Activated CD4-positive, alpha-beta T cell treated with anti-CD3 and anti-CD28 coated beads, Interleukin-2, amount 10 ng/mL, durations not matched to agents 7 days and 5 days (primary cell): ENCODE data around the gene SORCS2. TPM values are rescaled to one million over a fixed set of nuclear protein-coding genes. Genes with fewer than 3 reads are reported as not detected.

ENCODE experiments used
- CTCF ChIA-PET: fragments of 350-600 bp; sonication (Branson Sonifier 250); formaldehyde crosslinking; loops from one replicate; lab custom pipeline; 2021; ENCODE audit warnings: antibody characterized with exemption; lab: Charles Lee
- POLR2A ChIA-PET: fragments of 350-600 bp; sonication (Branson Sonifier 250); formaldehyde crosslinking; loops from one replicate; lab custom pipeline; 2021; ENCODE audit warnings: antibody characterized with exemption; lab: Charles Lee
- DNase-seq: peaks from one replicate; pipeline ENCODE4 v3.0.0-alpha.2; 2020
- H3K27ac Mint-ChIP-seq: one replicate; pipeline ENCODE4 v1.8.0; 2021; ENCODE audit warnings: mild to moderate bottlenecking, moderate library complexity, mixed read lengths
- H3K27me3 Mint-ChIP-seq: one replicate; pipeline ENCODE4 v1.8.0; 2021; ENCODE audit warnings: mixed read lengths
- H3K36me3 Mint-ChIP-seq: one replicate; pipeline ENCODE4 v1.8.0; 2021; ENCODE audit warnings: low read depth, mixed read lengths
- H3K4me1 Mint-ChIP-seq: one replicate; pipeline ENCODE4 v1.8.0; 2021; ENCODE audit warnings: mixed read lengths
- H3K4me3 Mint-ChIP-seq: one replicate; pipeline ENCODE4 v1.8.0; 2021; ENCODE audit warnings: mild to moderate bottlenecking, moderate library complexity, mixed read lengths
- H3K9me3 Mint-ChIP-seq: one replicate; pipeline ENCODE4 v1.8.0; 2021; ENCODE audit warnings: mixed read lengths
- total RNA-seq, 2 experiments: library from RNA; stranded (reverse); gene quantifications; one replicate each; pipeline ENCODE4 v1.2.3, GENCODE V29; 2021

SORCS2 gene
- total RNA-seq, 2 experiments from 2014 or later = not detected

DNA sequence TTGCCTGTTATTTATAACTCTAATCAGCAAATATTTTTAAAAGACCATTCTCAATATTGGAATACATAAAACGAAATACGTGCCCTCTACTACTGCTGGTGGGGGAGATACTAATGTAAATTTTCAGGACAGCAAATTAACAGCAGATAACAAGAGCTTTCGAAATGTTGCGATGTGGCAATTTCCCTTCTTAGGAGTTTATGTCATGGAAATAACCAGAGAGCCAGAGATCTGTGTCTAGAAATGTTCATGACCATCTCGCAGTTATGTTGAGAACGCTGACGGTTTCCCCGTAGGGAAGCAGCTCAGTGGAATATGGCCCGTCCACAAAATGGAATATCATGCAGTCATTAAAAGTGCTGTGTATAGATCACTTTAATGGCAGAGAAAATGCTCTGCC, 480.8 kb downstream of the SORCS2 start:
- Mint-ChIP-seq H3K27me3 (peaks cover 8% of the 10 kb centered on the region), H3K9me3 (no peaks in the 10 kb centered on the region), H3K4me3 (no peak overlapping the region), H3K27ac (no peak overlapping the region), H3K4me1 (no peaks in the 10 kb centered on the region), H3K36me3 (no peaks in the 10 kb centered on the region)
- DNase-seq = no peak
- ChIA-PET CTCF (no interaction called here), POLR2A (interaction anchor here (0.7 kb wide), 1 partner anchor 379 kb away, joined by 3 read pairs; no protein-coding TSS in a partner anchor)

DNA sequence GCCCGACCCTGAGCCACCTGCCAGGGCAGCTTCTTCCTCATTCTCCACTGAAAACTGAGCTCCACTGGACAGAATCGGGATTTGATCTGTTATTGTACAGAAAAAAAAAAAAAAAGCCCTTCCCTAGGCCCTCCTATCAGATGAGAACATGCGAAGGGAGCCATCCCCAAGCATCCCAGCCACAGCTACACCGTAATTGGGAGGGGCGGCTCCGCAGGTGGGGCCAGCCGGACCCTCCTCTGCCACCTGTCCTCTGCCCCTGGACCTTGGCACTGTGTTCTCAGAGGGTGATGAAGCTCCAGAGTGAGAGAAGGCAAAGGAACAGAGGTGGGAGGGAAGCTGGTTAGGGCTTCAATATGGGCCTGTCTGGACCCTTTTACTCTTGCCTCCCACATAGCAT, 482.4 kb downstream of the SORCS2 start:
- Mint-ChIP-seq H3K27me3 (peaks cover 6% of the 10 kb centered on the region), H3K4me1 (no peaks in the 10 kb centered on the region), H3K27ac (no peak overlapping the region), H3K4me3 (no peak overlapping the region), H3K9me3 (no peaks in the 10 kb centered on the region), H3K36me3 (no peaks in the 10 kb centered on the region)
- ChIA-PET POLR2A (no interaction called here), CTCF (no interaction called here)
- DNase-seq = no peak

DNA sequence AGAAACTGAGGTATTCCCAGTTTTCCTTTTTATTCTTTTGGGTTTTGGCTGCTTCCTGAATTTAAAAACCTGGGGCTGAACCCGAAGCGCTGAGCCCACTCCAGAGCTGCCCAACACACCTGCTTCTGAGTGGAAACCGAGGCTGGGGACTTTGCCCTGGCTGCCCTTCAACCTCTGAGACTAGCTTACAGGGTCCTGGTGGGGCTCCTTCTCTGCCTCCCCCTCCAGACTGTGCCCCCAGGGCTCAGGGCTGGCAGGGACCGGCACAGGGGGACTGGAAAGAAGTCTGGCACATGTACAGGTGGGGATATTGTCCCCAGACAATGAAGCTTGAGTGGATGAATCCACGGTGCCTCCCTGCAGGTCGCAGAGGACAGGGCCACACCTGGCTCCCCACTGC, 482.8 kb downstream of the SORCS2 start:
- ChIA-PET CTCF (no interaction called here), POLR2A (no interaction called here)
- Mint-ChIP-seq H3K9me3 (no peaks in the 10 kb centered on the region), H3K4me3 (no peak overlapping the region), H3K27me3 (peaks cover 5% of the 10 kb centered on the region), H3K4me1 (no peaks in the 10 kb centered on the region), H3K36me3 (no peaks in the 10 kb centered on the region), H3K27ac (no peak overlapping the region)
- DNase-seq = no peak

DNA sequence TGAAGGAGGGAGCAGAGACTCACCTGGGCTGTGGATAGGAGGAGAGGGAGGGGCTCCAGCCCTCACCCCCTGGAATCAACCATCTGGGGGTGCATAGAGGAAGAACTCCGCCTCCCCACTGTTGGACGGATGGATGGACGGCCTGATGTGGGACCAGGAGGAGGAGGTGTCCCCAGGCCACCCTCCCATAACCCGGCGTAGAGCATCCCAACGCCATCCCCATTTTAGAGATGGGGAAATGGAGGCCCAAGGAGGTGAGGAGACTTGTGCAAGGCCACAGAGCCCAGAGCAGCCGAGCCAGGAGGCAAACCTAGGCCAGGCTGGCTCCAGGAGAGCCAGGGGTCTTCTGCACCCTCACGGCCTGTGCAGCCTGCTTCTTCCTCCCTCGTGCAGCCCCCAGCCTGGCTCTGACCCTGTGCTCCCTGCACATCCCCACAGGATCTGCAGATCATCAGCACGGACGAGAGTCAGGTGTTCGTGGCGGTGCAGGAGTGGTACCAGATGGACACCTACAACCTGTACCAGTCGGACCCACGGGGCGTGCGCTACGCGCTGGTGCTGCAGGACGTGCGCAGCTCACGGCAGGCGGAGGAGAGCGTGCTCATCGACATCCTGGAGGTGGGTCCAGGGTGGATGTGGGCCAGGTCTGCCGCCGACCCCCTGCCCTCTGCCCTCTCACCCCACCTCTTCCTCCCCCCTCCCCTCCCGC, 483.4 kb downstream of the SORCS2 start:
- DNase-seq = no peak
- POLR2A ChIA-PET = no interaction called here
- no peaks in the 10 kb centered on the region for H3K9me3 Mint-ChIP-seq
- no peak overlapping the region for H3K27ac Mint-ChIP-seq
- H3K27me3 Mint-ChIP-seq = peaks cover 5% of the 10 kb centered on the region
- no peaks in the 10 kb centered on the region for H3K36me3 Mint-ChIP-seq
- no peaks in the 10 kb centered on the region for H3K4me1 Mint-ChIP-seq
- CTCF ChIA-PET = no interaction called here
- H3K4me3 Mint-ChIP-seq = no peak overlapping the region

DNA sequence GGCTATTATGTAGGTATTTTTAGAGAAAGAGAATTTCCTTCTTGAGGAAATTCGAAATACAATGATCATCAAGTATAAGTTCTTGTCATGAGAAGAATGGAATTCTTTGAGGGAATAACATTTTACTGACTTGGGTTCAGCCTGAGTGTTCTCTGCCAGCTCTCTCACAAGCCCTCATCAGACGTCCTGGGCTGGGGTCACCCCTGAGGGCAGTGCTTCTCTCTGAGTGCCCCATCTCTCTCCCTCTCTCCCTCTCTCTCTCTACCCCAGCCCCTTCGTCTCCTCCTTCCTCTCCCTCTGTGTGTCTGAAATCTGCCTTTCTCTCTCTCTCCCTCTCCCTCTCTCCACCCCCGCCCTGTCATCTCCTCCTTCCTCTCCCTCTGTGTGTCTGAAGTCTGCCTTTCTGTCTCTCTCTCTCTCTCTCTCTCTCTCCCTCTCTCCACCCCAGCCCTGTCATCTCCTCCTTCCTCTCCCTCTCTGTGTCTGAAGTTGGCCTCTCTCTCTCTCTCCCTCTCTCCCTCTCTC, 484.1 kb downstream of the SORCS2 start:
- Mint-ChIP-seq H3K4me1 (no peaks in the 10 kb centered on the region), H3K27ac (no peak overlapping the region), H3K27me3 (peaks cover 2% of the 10 kb centered on the region), H3K36me3 (no peaks in the 10 kb centered on the region), H3K4me3 (no peak overlapping the region), H3K9me3 (no peaks in the 10 kb centered on the region)
- POLR2A ChIA-PET = no interaction called here
- no peak for DNase-seq
- CTCF ChIA-PET = no interaction called here

DNA sequence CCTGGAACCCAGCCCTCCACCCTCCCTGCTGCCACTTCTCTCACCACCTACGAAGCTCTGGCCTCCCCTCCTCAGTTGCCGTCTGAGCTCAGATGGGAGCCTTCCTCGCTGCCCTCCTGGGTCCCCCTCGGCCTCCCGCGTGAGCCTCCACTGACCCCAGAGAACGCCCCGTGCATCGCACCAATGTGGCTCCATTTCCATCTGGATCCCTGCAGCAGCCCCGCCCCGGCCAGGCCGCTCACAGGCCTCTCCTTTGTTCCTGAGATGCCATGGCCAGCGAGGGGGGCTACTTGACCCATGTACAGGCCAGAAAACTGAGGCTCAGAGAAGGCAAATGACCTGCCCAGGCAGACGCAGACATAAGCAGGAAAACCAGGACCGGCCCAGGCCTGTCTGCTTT, 484.7 kb downstream of the SORCS2 start:
- H3K27me3 Mint-ChIP-seq = no peaks in the 10 kb centered on the region
- CTCF ChIA-PET = no interaction called here

DNA sequence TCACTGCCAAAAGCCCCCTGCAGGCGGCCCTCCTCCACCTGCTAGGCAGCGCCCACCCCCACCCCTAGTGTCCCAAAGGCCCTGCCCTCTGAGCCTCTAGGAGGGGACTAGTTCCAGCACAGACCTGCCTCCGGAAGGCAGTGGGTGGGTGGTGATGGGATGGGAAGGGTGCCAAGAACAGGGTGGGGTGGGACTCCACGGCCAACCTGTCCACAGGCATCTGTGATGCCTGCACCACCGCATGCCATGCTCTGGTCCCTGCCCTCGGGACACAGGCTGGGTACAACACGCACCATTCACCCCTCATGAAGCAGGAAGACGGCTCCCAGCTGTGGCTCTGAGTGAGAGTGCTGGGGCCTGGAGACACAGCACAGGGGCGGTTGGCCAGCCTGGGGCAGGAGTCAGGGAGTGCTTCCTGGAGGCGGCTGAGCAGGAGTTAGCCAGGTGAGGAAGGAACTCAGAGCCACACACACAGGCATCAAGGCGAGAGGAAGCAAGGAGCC, 485.5 kb downstream of the SORCS2 start:
- Mint-ChIP-seq H3K27me3 (no peaks in the 10 kb centered on the region), H3K36me3 (no peaks in the 10 kb centered on the region), H3K9me3 (no peaks in the 10 kb centered on the region), H3K27ac (no peak overlapping the region), H3K4me3 (no peak overlapping the region), H3K4me1 (no peaks in the 10 kb centered on the region)
- POLR2A ChIA-PET = no interaction called here
- DNase-seq = no peak
- CTCF ChIA-PET = no interaction called here

More for the DNA sequence above, 484.7 kb downstream of the SORCS2 start:
- Mint-ChIP-seq H3K9me3 (no peaks in the 10 kb centered on the region), H3K4me1 (no peaks in the 10 kb centered on the region), H3K27ac (no peak overlapping the region), H3K4me3 (no peak overlapping the region), H3K36me3 (no peaks in the 10 kb centered on the region)
- POLR2A ChIA-PET = no interaction called here
- DNase-seq = no peak

DNA sequence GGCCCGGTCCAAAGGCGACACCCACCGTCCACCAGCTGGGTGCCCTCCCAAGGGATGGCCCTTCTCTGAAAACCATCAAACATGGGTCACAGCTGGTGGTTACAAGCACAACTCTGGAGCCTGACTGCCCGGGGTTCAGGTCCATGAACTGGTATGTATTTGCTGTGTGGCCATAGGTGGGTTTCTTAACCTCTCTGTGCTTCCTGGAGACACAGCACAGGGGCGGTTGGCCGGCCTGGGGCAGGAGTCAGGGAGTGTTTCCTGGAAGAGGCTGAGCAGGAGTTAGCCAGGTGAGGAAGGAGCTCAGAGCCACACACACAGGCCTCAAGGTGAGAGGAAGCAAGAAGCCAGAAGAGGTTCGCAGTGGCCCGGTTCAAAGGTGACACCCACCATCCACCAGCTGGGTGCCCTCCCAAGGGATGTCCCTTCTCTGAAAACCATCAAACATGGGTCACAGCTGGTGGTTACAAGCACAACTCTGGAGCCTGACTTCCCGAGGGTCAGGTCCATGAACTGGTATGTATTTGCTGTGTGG, 486.0 kb downstream of the SORCS2 start:
- no peak overlapping the region for H3K27ac Mint-ChIP-seq
- H3K4me3 Mint-ChIP-seq = no peak overlapping the region
- no peaks in the 10 kb centered on the region for H3K4me1 Mint-ChIP-seq
- no peak for DNase-seq
- no peaks in the 10 kb centered on the region for H3K9me3 Mint-ChIP-seq
- no peaks in the 10 kb centered on the region for H3K27me3 Mint-ChIP-seq
- H3K36me3 Mint-ChIP-seq = no peaks in the 10 kb centered on the region
- CTCF ChIA-PET = no interaction called here
- POLR2A ChIA-PET = no interaction called here

DNA sequence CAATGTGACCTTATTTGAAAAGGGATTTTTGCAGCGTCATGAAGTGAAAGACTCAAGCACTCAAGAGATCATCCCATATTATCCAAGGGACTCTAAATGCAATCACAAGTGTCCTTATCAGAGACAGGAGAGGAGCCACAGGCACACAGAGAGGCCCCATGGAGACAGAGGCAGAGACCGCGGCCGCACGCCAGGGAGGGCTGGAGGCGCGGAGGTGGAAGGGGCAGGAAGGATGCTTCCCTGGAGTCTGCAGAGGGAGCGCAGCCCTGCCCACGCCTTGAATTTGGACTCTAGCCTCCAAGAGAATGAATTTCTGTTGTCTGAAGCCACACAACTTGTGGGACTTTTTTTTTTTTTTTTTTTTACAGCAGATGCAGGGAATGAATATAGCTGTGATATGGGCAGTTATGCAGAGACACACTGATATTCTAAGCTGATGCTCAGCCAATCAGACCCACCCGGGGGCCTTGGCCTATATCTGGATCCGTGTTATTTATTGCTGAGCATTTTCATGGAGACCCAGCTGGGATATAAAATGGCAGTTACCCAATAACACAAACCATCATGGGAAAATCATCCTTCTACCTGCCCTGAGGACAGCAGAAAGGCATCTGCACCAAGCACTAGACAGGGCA, 487.2 kb downstream of the SORCS2 start:
- DNase-seq = no peak
- Mint-ChIP-seq H3K4me1 (no peaks in the 10 kb centered on the region), H3K27ac (no peak overlapping the region), H3K27me3 (no peaks in the 10 kb centered on the region), H3K36me3 (no peaks in the 10 kb centered on the region), H3K4me3 (no peak overlapping the region), H3K9me3 (no peaks in the 10 kb centered on the region)
- ChIA-PET POLR2A (no interaction called here), CTCF (interaction anchor here (1.3 kb wide), 1 partner anchor 8 kb away, joined by 3 read pairs; no protein-coding TSS in a partner anchor)

DNA sequence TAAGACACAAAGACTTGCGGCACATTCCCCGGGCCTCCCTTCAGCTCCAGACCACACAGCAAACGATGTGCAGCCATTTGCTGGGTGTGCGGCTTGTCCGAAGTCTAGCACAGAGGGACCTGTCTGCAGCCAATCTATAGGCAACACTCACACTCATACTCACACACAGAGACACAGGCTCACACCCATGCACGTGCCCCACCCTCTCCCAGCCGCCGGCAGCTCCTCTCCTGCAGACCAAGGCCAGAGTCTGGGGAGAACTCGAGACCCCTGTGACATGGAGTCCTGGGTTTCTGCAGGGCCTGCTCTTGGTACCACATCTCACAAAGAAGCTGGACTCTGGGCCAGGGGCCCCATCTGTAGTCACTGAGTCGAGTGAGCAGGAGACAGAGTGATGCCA, 487.8 kb downstream of the SORCS2 start:
- H3K27me3 Mint-ChIP-seq = no peaks in the 10 kb centered on the region
- no peaks in the 10 kb centered on the region for H3K36me3 Mint-ChIP-seq
- H3K9me3 Mint-ChIP-seq = no peaks in the 10 kb centered on the region
- no peak for DNase-seq
- H3K4me1 Mint-ChIP-seq = no peaks in the 10 kb centered on the region
- H3K27ac Mint-ChIP-seq = no peak overlapping the region
- no peak overlapping the region for H3K4me3 Mint-ChIP-seq
- CTCF ChIA-PET = interaction anchor here (1.3 kb wide), 1 partner anchor 9 kb away, joined by 3 read pairs; no protein-coding TSS in a partner anchor
- POLR2A ChIA-PET = no interaction called here

DNA sequence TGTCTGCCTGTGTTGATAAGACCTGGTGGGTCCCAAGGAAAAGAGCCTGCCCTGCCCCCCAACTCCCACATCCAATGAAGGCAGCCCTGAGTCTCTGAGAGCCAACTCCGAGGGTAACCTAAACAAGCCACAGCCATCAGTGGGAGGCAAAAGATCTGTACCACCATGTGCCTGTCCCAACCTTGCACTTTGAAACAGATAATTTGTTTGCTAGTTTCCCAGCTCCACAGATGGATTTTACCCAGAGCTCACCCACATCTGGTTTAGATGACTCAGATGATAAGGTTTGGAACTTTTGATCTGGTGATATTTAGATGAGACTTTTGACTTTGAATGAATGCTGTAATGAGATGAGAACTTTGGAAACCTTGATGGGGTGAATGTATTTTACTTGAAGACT, 488.4 kb downstream of the SORCS2 start:
- Mint-ChIP-seq H3K27me3 (no peaks in the 10 kb centered on the region), H3K36me3 (no peaks in the 10 kb centered on the region), H3K9me3 (no peaks in the 10 kb centered on the region), H3K4me1 (no peaks in the 10 kb centered on the region), H3K27ac (no peak overlapping the region), H3K4me3 (no peak overlapping the region)
- CTCF ChIA-PET = no interaction called here
- POLR2A ChIA-PET = no interaction called here
- no peak for DNase-seq

DNA sequence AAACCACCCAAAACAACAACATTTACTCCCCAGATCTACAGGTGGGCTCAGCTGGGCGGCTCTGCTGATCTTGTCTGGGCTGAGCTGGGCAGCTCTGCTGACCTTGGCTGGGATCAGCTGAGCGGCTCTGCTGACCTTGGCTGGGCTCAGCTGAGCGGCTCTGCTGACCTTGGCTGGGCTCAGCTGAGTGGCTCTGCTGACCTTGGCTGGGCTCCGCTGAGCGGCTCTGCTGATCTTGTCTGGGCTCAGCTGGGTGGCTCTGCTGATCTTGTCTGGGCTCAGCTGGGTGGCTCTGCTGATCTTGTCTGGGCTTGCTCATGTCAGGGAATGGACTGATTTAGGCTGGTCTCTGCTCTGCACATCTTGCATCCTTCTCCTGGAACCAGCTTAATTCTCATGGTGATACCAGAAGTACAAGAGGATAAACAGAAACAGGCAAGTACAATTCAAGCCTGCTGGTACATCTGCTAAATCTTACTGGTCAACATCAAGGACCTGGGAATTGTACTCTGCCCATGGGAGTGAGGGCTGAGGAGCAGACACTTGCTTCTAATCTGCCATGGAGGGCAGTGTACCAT, 490.9 kb downstream of the SORCS2 start:
- no peak overlapping the region for H3K4me3 Mint-ChIP-seq
- no peaks in the 10 kb centered on the region for H3K27me3 Mint-ChIP-seq
- no peak for DNase-seq
- no peaks in the 10 kb centered on the region for H3K9me3 Mint-ChIP-seq
- ChIA-PET CTCF (interaction anchor here (1.3 kb wide), 1 partner anchor 27 kb away, joined by 3 read pairs; no protein-coding TSS in a partner anchor), POLR2A (no interaction called here)
- H3K27ac Mint-ChIP-seq = no peak overlapping the region
- no peaks in the 10 kb centered on the region for H3K36me3 Mint-ChIP-seq
- H3K4me1 Mint-ChIP-seq = no peaks in the 10 kb centered on the region

DNA sequence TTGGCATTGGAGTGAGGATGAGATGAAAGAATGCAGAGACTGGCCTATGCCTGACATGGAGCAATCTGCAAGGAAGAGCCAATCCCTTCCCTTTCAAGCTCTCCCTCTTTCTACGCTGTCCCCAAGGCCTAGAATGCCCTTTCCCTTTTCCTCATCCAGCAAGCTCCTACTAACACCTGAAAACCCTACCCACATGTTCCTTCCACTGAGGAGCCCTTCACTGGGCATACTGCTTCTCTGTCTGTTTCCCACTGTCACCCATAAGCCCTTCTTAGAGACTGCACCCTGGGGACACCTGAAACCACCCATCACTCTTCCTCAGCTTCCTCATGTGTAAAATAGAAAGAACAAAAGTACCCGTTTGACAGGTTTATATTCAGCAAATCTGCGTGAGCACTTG, 492.0 kb downstream of the SORCS2 start:
- Mint-ChIP-seq H3K9me3 (no peaks in the 10 kb centered on the region), H3K27me3 (no peaks in the 10 kb centered on the region), H3K27ac (no peak overlapping the region), H3K4me1 (no peaks in the 10 kb centered on the region), H3K4me3 (no peak overlapping the region), H3K36me3 (no peaks in the 10 kb centered on the region)
- ChIA-PET CTCF (interaction anchor here (0.6 to 1.3 kb wide), 2 partner anchors 28 to 921 kb away, joined by 3 to 4 read pairs; no protein-coding TSS in a partner anchor), POLR2A (no interaction called here)
- DNase-seq = no peak
